OCI-LY3 (cell line): Measurements from ENCODE around the gene WBP1L.

Experiments used
- H2AFZ ChIP-seq: fragments of 200-600, 300-600 bp; shearing (Covaris generic); 2 replicates; pipeline ENCODE4 v1.6.0; 2014; ENCODE audit warnings: antibody characterized with exemption, low read depth, low read length
- H3K27ac ChIP-seq: fragments of 200-600, 300-600 bp; sonication (generic); 2 replicates; pipeline ENCODE4 v1.5.1; 2014; ENCODE audit warnings: mild to moderate bottlenecking, low read length, moderate library complexity, mixed read lengths
- H3K27me3 ChIP-seq: fragments of 200-600, 300-600 bp; sonication (generic); 2 replicates; pipeline ENCODE4 v1.6.1; 2014; ENCODE audit warnings: low read depth, low read length, mixed read lengths
- H3K36me3 ChIP-seq: fragments of 200-600, 300-600 bp; sonication (generic); replicated peaks from 2 replicates; pipeline ENCODE3; 2014; ENCODE audit warnings: low read depth, low read length, mixed read lengths
- H3K4me1 ChIP-seq: fragments of 300-600, 200-600 bp; sonication (generic); 2 replicates; pipeline ENCODE4 v1.6.1; 2014; ENCODE audit warnings: low read length, mixed read lengths
- H3K4me2 ChIP-seq: fragments of 200-600, 300-600 bp; sonication (generic); 2 replicates; pipeline ENCODE4 v1.6.1; 2014; ENCODE audit warnings: low read length, mixed read lengths
- H3K4me3 ChIP-seq: fragments of 300-600, 200-600 bp; sonication (generic); 2 replicates; pipeline ENCODE4 v1.5.1; 2014; ENCODE audit warnings: antibody characterized with exemption, mild to moderate bottlenecking, low read length, moderate library complexity
- H3K79me2 ChIP-seq: fragments of 300-600, 200-600 bp; shearing (Covaris generic); 2 replicates; pipeline ENCODE4 v1.6.1; 2014; ENCODE audit warnings: mild to moderate bottlenecking, low read length, mixed read lengths
- H3K9ac ChIP-seq: fragments of 300-600, 200-600 bp; shearing (Covaris generic); 2 replicates; pipeline ENCODE4 v1.6.0; 2014; ENCODE audit warnings: mild to moderate bottlenecking, low read length, moderate library complexity
- H3K9me3 ChIP-seq: fragments of 200-600, 300-600 bp; shearing (Covaris generic); 2 replicates; pipeline ENCODE4 v1.6.1; 2014; ENCODE audit warnings: low read length, mixed read lengths; ENCODE audit not compliant: insufficient read depth
- H4K20me1 ChIP-seq: fragments of 200-600, 300-600 bp; sonication (generic); 2 replicates; pipeline ENCODE4 v1.6.1; 2016; ENCODE audit warnings: low read length, mixed read lengths; ENCODE audit not compliant: insufficient read depth
- CTCF ChIP-seq: fragments of 200-600, 300-600 bp; sonication (generic); IDR thresholded peaks from 2 replicates; pipeline ENCODE4 v1.5.1; 2014; ENCODE audit warnings: antibody characterized with exemption, low read length, low read depth
- EZH2phosphoT487 ChIP-seq: fragments of 200-600 bp; shearing (Covaris generic); IDR thresholded peaks from 2 replicates; pipeline ENCODE4 v1.6.1; 2018; ENCODE audit warnings: antibody characterized with exemption, mixed run types, low read depth

The WBP1L gene

GRCh38 chr10:102770792-102771191, 27.0 kb downstream of the WBP1L start:
- Histone ChIP-seq H2AFZ (no peak overlapping the region), H3K9ac (no peak overlapping the region), H3K4me1 (peaks cover 39% of the 10 kb centered on the region), H3K79me2 (no peaks in the 10 kb centered on the region; the same call in 1 of the 2 replicates), H3K27me3 (no peaks in the 10 kb centered on the region), H3K9me3 (no peaks in the 10 kb centered on the region), H3K4me2 (no peak overlapping the region), H3K36me3 (no peaks in the 10 kb centered on the region), H4K20me1 (peaks cover 8% of the 10 kb centered on the region; the same call in 1 of the 2 replicates), H3K4me3 (no peak overlapping the region), H3K27ac (no peak overlapping the region)
- TF ChIP-seq CTCF (no peak), EZH2phosphoT487 (no peak)

- Histone ChIP-seq H3K79me2 (no peaks in the 10 kb centered on the region; the same call in 1 of the 2 replicates), H3K4me1 (peaks cover 29% of the 10 kb centered on the region), H2AFZ (no peak overlapping the region), H3K9ac (no peak overlapping the region), H3K27ac (no peak overlapping the region), H3K4me2 (no peak overlapping the region), H3K36me3 (no peaks in the 10 kb centered on the region), H3K27me3 (no peaks in the 10 kb centered on the region), H3K4me3 (no peak overlapping the region), H3K9me3 (no peaks in the 10 kb centered on the region), H4K20me1 (peaks cover 8% of the 10 kb centered on the region; the same call in 1 of the 2 replicates)
- TF ChIP-seq EZH2phosphoT487 (no peak), CTCF (no peak)
Observed at GRCh38 chr10:102773320-102773719, 29.6 kb downstream of the WBP1L start.

- Histone ChIP-seq H3K27ac (no peak overlapping the region), H3K4me2 (peak overlapping the region; percentile 24; the same call in 1 of the 2 replicates)
Observed at GRCh38 chr10:102773986-102774385, 30.2 kb downstream of the WBP1L start.

More at GRCh38 chr10:102773986-102774385, 30.2 kb downstream of the WBP1L start:
- H3K36me3 ChIP-seq = no peaks in the 10 kb centered on the region
- no peak overlapping the region for H3K9ac ChIP-seq
- peaks cover 29% of the 10 kb centered on the region for H3K4me1 ChIP-seq
- no peaks in the 10 kb centered on the region for H3K27me3 ChIP-seq
- no peak overlapping the region for H2AFZ ChIP-seq
- peaks cover 8% of the 10 kb centered on the region; the same call in 1 of the 2 replicates for H4K20me1 ChIP-seq
- TF ChIP-seq CTCF = no peak
- no peak for TF ChIP-seq EZH2phosphoT487
- H3K9me3 ChIP-seq = no peaks in the 10 kb centered on the region
- H3K79me2 ChIP-seq = no peaks in the 10 kb centered on the region; the same call in 1 of the 2 replicates
- H3K4me3 ChIP-seq = no peak overlapping the region
